ENCODE measurements around the gene MGAT5B.

Gene MGAT5B

GRCh38 chr17:76944477-76944876 is 76.3 kb downstream of the MGAT5B start:
- Histone ChIP-seq H3K9me3 (ENCODE audit: control insufficient read depth, insufficient read depth, low read length) (no peaks in the 10 kb centered on the region), H3K9me2 (replicated peaks; ENCODE audit: control insufficient read depth, low read length) (no peaks in the 10 kb centered on the region), H3K79me2 (ENCODE audit: control insufficient read depth, low read length) (no peaks in the 10 kb centered on the region), H3K36me3 (ENCODE audit: control insufficient read depth, low read length) (no peaks in the 10 kb centered on the region), H3F3A (ENCODE audit: control insufficient read depth, insufficient read depth) (no peaks in the 10 kb centered on the region), H3K4me1 (ENCODE audit: control insufficient read depth, low read length) (no peaks in the 10 kb centered on the region), H3K27ac (ENCODE audit: low read depth, low read length) (no peak overlapping the region), H3K4me2 (ENCODE audit: low read length) (no peak overlapping the region), H3K27me3 (ENCODE audit: control insufficient read depth, low read length) (no peaks in the 10 kb centered on the region), H4K20me1 (ENCODE audit: control insufficient read depth, insufficient read depth, low read depth, low read length) (no peaks in the 10 kb centered on the region), H3K4me3 (ENCODE audit: low read length) (no peak overlapping the region)
- TF ChIP-seq EZH2phosphoT487 (IDR thresholded peaks at IDR 0.05; ENCODE audit: borderline replicate concordance, low read length) = no peak
- TF ChIP-seq, protein P1, sequence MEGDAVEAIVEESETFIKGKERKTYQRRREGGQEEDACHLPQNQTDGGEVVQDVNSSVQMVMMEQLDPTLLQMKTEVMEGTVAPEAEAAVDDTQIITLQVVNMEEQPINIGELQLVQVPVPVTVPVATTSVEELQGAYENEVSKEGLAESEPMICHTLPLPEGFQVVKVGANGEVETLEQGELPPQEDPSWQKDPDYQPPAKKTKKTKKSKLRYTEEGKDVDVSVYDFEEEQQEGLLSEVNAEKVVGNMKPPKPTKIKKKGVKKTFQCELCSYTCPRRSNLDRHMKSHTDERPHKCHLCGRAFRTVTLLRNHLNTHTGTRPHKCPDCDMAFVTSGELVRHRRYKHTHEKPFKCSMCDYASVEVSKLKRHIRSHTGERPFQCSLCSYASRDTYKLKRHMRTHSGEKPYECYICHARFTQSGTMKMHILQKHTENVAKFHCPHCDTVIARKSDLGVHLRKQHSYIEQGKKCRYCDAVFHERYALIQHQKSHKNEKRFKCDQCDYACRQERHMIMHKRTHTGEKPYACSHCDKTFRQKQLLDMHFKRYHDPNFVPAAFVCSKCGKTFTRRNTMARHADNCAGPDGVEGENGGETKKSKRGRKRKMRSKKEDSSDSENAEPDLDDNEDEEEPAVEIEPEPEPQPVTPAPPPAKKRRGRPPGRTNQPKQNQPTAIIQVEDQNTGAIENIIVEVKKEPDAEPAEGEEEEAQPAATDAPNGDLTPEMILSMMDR (IDR thresholded peaks at IDR 0.05; ENCODE audit: low read depth, low read length, poor library complexity, severe bottlenecking) = no peak

DNA sequence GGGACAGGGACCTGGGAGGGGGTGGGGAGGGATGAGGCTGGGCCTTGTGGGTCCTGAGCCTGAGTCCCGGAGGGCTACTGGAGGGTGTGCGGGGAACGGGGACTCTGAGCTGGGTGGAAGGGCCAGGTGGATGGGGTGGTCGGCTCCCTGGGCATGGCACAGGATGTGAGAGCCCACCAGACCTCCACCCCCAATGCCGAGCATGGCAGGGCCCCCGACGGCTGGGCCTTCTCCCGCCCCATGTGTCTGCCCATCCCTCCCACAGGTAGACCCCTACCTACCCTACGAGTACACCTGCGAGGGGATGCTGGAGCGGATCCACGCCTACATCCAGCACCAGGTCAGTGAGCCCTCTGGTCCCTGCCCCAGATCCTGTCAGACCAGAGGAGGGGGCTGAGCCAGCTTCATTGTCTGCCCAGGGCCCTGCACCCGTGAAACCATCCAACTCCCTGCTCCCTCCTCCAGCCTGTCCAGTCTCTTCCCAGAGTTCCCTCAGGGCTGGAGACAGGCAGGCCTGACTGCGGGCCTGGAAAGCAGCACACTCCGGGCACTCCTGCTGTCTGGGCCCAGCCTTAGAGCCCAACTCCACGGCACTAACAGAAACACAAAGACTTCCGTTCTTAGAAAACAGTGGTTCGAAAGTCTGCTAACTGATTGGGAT is 78.0 kb downstream of the MGAT5B start:
- H4K20me1 ChIP-seq (ENCODE audit: control insufficient read depth, insufficient read depth, low read depth, low read length) = no peaks in the 10 kb centered on the region
- no peak overlapping the region for H3K27ac ChIP-seq (ENCODE audit: low read depth, low read length)
- H3K9me3 ChIP-seq (ENCODE audit: control insufficient read depth, insufficient read depth, low read length) = no peaks in the 10 kb centered on the region
- no peaks in the 10 kb centered on the region for H3K79me2 ChIP-seq (ENCODE audit: control insufficient read depth, low read length)
- H3K4me3 ChIP-seq (ENCODE audit: low read length) = no peak overlapping the region
- H3K9me2 ChIP-seq (replicated peaks; ENCODE audit: control insufficient read depth, low read length) = no peaks in the 10 kb centered on the region
- H3K4me2 ChIP-seq (ENCODE audit: low read length) = no peak overlapping the region
- no peaks in the 10 kb centered on the region for H3K36me3 ChIP-seq (ENCODE audit: control insufficient read depth, low read length)
- TF ChIP-seq, protein P1 (IDR thresholded peaks at IDR 0.05; ENCODE audit: low read depth, low read length, poor library complexity, severe bottlenecking) = no peak
- TF ChIP-seq EZH2phosphoT487 (IDR thresholded peaks at IDR 0.05; ENCODE audit: borderline replicate concordance, low read length) = no peak
- H3K27me3 ChIP-seq (ENCODE audit: control insufficient read depth, low read length) = no peaks in the 10 kb centered on the region
- H3K4me1 ChIP-seq (ENCODE audit: control insufficient read depth, low read length) = no peaks in the 10 kb centered on the region
- H3F3A ChIP-seq (ENCODE audit: control insufficient read depth, insufficient read depth) = no peaks in the 10 kb centered on the region

DNA sequence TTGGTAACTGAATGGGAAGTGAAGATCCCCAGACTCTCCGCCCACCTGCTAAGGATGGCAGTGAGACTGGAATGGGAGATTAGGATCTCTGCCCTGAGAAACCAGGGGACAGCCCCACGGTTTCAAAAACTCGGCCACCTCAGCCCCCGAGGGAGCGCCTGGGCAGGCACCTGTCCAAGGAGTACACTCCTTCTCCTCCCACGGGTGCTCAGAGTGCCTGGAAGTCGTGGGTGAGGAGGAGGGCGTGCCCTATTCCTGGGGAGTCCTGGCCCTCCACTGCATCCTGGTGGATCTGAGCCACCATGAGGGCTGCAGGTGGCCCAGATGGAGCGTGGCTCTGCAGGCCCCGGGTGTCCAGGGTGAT is 78.5 kb downstream of the MGAT5B start:
- no peak overlapping the region for H3K4me3 ChIP-seq (ENCODE audit: low read length)
- no peak overlapping the region for H3K4me2 ChIP-seq (ENCODE audit: low read length)
- no peaks in the 10 kb centered on the region for H4K20me1 ChIP-seq (ENCODE audit: control insufficient read depth, insufficient read depth, low read depth, low read length)
- TF ChIP-seq, protein P1 (IDR thresholded peaks at IDR 0.05; ENCODE audit: low read depth, low read length, poor library complexity, severe bottlenecking) = no peak
- TF ChIP-seq EZH2phosphoT487 (IDR thresholded peaks at IDR 0.05; ENCODE audit: borderline replicate concordance, low read length) = no peak
- H3K27ac ChIP-seq (ENCODE audit: low read depth, low read length) = no peak overlapping the region
- no peaks in the 10 kb centered on the region for H3K36me3 ChIP-seq (ENCODE audit: control insufficient read depth, low read length)
- H3K79me2 ChIP-seq (ENCODE audit: control insufficient read depth, low read length) = no peaks in the 10 kb centered on the region
- no peaks in the 10 kb centered on the region for H3K27me3 ChIP-seq (ENCODE audit: control insufficient read depth, low read length)
- H3F3A ChIP-seq (ENCODE audit: control insufficient read depth, insufficient read depth) = no peaks in the 10 kb centered on the region
- H3K4me1 ChIP-seq (ENCODE audit: control insufficient read depth, low read length) = no peaks in the 10 kb centered on the region
- H3K9me2 ChIP-seq (replicated peaks; ENCODE audit: control insufficient read depth, low read length) = no peaks in the 10 kb centered on the region
- no peaks in the 10 kb centered on the region for H3K9me3 ChIP-seq (ENCODE audit: control insufficient read depth, insufficient read depth, low read length)

Measured in DOHH2 (cell line).